ENCODE measurements around the gene RPUSD2.
A peak's percentile ranks its signal among the peaks of the same experiment; 100 is the strongest.

RPUSD2 gene

GRCh38 chr15:40569129-40569953, at the start of gene RPUSD2:
Gene RPUSD2 (plus strand): TSS chr15:40569299. CDS start chr15:40569338, 39 bp downstream.
- DNase-seq (ENCODE audit: low read depth): peak; percentile 77

- no peak for DNase-seq (ENCODE audit: low read depth)
Observed at GRCh38 chr15:40523611-40524010, 45.5 kb upstream of the RPUSD2 start.

- no peak for DNase-seq (ENCODE audit: low read depth)
Observed at GRCh38 chr15:40525855-40526254, 43.2 kb upstream of the RPUSD2 start.

GRCh38 chr15:40528801-40529200, 40.3 kb upstream of the RPUSD2 start:
- no peak for DNase-seq (ENCODE audit: low read depth)

GRCh38 chr15:40533763-40534364, 35.2 kb upstream of the RPUSD2 start:
- DNase-seq (ENCODE audit: low read depth): no peak

GRCh38 chr15:40534371-40534770, 34.7 kb upstream of the RPUSD2 start:
- no peak for DNase-seq (ENCODE audit: low read depth)

- no peak for DNase-seq (ENCODE audit: low read depth)
Observed at GRCh38 chr15:40536501-40536900, 32.6 kb upstream of the RPUSD2 start.

- no peak for DNase-seq (ENCODE audit: low read depth)
Observed at GRCh38 chr15:40538976-40539375, 30.1 kb upstream of the RPUSD2 start.

- no peak for DNase-seq (ENCODE audit: low read depth)
Observed at GRCh38 chr15:40543082-40543481, 26.0 kb upstream of the RPUSD2 start.

GRCh38 chr15:40543631-40544294, 25.3 kb upstream of the RPUSD2 start:
- no peak for DNase-seq (ENCODE audit: low read depth)

GRCh38 chr15:40545457-40545856, 23.6 kb upstream of the RPUSD2 start:
- DNase-seq (ENCODE audit: low read depth): no peak

GRCh38 chr15:40548610-40549009, 20.5 kb upstream of the RPUSD2 start:
- no peak for DNase-seq (ENCODE audit: low read depth)

- DNase-seq (ENCODE audit: low read depth): no peak
Observed at GRCh38 chr15:40549894-40550293, 19.2 kb upstream of the RPUSD2 start.

- DNase-seq (ENCODE audit: low read depth): no peak
Observed at GRCh38 chr15:40550341-40551037, 18.6 kb upstream of the RPUSD2 start.

- DNase-seq (ENCODE audit: low read depth): no peak
Observed at GRCh38 chr15:40554161-40554525, 15.0 kb upstream of the RPUSD2 start.

GRCh38 chr15:40555876-40556275, 13.2 kb upstream of the RPUSD2 start:
- DNase-seq (ENCODE audit: low read depth): no peak

- no peak for DNase-seq (ENCODE audit: low read depth)
Observed at GRCh38 chr15:40558952-40559742, 10.0 kb upstream of the RPUSD2 start.

GRCh38 chr15:40562691-40563090, 6.4 kb upstream of the RPUSD2 start:
- no peak for DNase-seq (ENCODE audit: low read depth)

- DNase-seq (ENCODE audit: low read depth): no peak
Observed at GRCh38 chr15:40563426-40563825, 5.7 kb upstream of the RPUSD2 start.

- DNase-seq (ENCODE audit: low read depth): peak; percentile 89
Observed at GRCh38 chr15:40564591-40565332, 4.3 kb upstream of the RPUSD2 start, which contains the start of gene CCDC32. Gene CCDC32 (minus strand): TSS chr15:40565042. CDS start chr15:40563015, 2,027 bp downstream.
